ENCODE data around the gene IL10RB.

DNA sequence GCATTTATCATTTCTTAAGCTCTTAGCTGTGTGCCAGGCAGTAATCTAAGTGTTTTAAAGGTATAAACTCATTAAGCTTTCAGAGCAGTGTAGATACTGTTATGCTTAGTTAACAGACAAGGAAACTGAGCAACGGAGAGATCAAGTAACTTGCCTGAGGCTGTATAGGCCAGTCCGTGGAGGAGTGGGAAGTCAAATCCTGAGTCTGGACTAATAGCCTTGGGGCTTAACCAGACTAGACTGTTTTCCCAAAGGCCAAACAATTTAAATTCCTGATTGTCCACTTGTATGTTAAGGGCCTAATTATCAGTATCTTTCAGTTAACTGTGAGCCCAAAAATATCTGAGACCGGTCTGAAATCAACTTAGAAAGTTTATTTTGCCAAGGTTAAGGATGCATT is 61.2 kb downstream of the IL10RB start:
- TF ChIP-seq POLR2AphosphoS5 (IDR thresholded peaks at IDR 0.05; ENCODE audit: low read depth, low read length) (no peak), TAF1 (IDR thresholded peaks at IDR 0.05; ENCODE audit: low read depth, low read length) (no peak), POLR2A (IDR thresholded peaks at IDR 0.05; ENCODE audit: low read depth, low read length) (no peak)
